ENCODE data around the gene PIR. TPM values are rescaled to one million over a fixed set of nuclear protein-coding genes. Genes with fewer than 3 reads are reported as not detected.

Gene PIR
- total RNA-seq, 2 donors from 2014 or later = 3.9 to 5.3 TPM

GRCh38 chrX:15465347-15465746, 27.8 kb downstream of the PIR start:
- intact Hi-C loops (cut with DNase I) = loop anchor here (10.0 kb wide), 1 partner anchor 111 kb away; no protein-coding TSS in a partner anchor
- Histone ChIP-seq H3K36me3 (replicated peaks in 1 of 2; ENCODE audit: insufficient read depth in 1 of 2, low read depth in 2 of 2) (no peaks in the 10 kb centered on the region), H3K27ac (no peak overlapping the region), H3K9me3 (no peaks in the 10 kb centered on the region), H3K4me3 (no peak overlapping the region), H3K4me1 (no peaks in the 10 kb centered on the region), H3K27me3 (no peaks in the 10 kb centered on the region)
- no peak for DNase-seq
- TF ChIP-seq POLR2A (IDR thresholded peaks at IDR 0.05) (no peak), CTCF (IDR thresholded peaks at IDR 0.05) (no peak)
- 22 to 27% methylated on average over 4 of the region's 4 CpGs for WGBS, 2 donors
- no peak for ATAC-seq

GRCh38 chrX:15464704-15465103, 28.4 kb downstream of the PIR start:
- intact Hi-C loops (cut with DNase I) = loop anchor here (10.0 kb wide), 1 partner anchor 110 kb away; no protein-coding TSS in a partner anchor
- TF ChIP-seq CTCF (IDR thresholded peaks at IDR 0.05) = no peak
- no peak for TF ChIP-seq POLR2A (IDR thresholded peaks at IDR 0.05)
- DNase-seq (no peak), ATAC-seq (no peak)
- H3K4me3 ChIP-seq = no peak overlapping the region
- no peaks in the 10 kb centered on the region for H3K36me3 ChIP-seq (replicated peaks in 1 of 2; ENCODE audit: insufficient read depth in 1 of 2, low read depth in 2 of 2)
- H3K27me3 ChIP-seq = no peaks in the 10 kb centered on the region
- H3K4me1 ChIP-seq = no peaks in the 10 kb centered on the region
- H3K9me3 ChIP-seq = no peaks in the 10 kb centered on the region
- no peak overlapping the region for H3K27ac ChIP-seq

GRCh38 chrX:15451913-15452312, 41.2 kb downstream of the PIR start:
- intact Hi-C loops (cut with DNase I) = no loop called here
- H3K4me3 ChIP-seq = no peak overlapping the region
- TF ChIP-seq POLR2A (IDR thresholded peaks at IDR 0.05) = no peak
- no peak for TF ChIP-seq CTCF (IDR thresholded peaks at IDR 0.05)
- ATAC-seq = no peak
- H3K9me3 ChIP-seq = no peaks in the 10 kb centered on the region
- H3K4me1 ChIP-seq = no peaks in the 10 kb centered on the region
- peak in 1 of 4 donors; percentile 2 for DNase-seq
- WGBS, 2 donors = 50 to 60% methylated on average over 1 of the region's 1 CpG
- no peak overlapping the region for H3K27ac ChIP-seq
- H3K36me3 ChIP-seq (replicated peaks in 1 of 2; ENCODE audit: insufficient read depth in 1 of 2, low read depth in 2 of 2) = no peaks in the 10 kb centered on the region
- no peaks in the 10 kb centered on the region for H3K27me3 ChIP-seq

GRCh38 chrX:15448010-15448639, 45.0 kb downstream of the PIR start:
- ATAC-seq (no peak), DNase-seq (no peak)
- 66 to 79% methylated on average over 2 to 5 of the region's 5 CpGs for WGBS, 2 donors
- Histone ChIP-seq H3K4me3 (no peak overlapping the region), H3K27me3 (no peaks in the 10 kb centered on the region), H3K4me1 (no peaks in the 10 kb centered on the region), H3K9me3 (no peaks in the 10 kb centered on the region), H3K36me3 (replicated peaks in 1 of 2; ENCODE audit: insufficient read depth in 1 of 2, low read depth in 2 of 2) (no peaks in the 10 kb centered on the region), H3K27ac (no peak overlapping the region)
- intact Hi-C loops (cut with DNase I) = no loop called here
- no peak for TF ChIP-seq POLR2A (IDR thresholded peaks at IDR 0.05)
- no peak for TF ChIP-seq CTCF (IDR thresholded peaks at IDR 0.05)

DNA sequence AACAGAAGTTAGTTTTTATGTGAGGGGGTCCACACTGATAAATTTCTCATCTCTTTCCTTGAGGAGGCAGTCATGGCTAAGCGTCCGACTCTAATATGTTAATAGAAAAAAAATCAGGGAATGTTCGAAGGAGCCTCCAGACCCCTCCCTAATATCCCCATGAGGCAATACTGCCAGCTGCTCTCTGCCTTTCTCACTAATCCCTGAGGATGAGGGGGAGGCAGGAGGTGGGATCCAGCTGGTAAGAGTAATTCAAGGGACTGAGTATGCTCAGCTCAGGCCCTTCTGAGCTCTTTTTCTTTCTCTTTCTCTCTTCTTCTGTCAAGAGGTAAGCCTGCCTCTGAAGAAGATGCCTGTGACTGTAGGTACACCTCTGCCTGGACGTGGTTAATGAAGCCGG, 51.7 kb downstream of the PIR start:
- DNase-seq (no peak), ATAC-seq (no peak)
- H3K27ac ChIP-seq = no peak overlapping the region
- no peaks in the 10 kb centered on the region for H3K4me1 ChIP-seq
- no peak overlapping the region for H3K4me3 ChIP-seq
- H3K9me3 ChIP-seq = no peaks in the 10 kb centered on the region
- TF ChIP-seq POLR2A (IDR thresholded peaks at IDR 0.05) (no peak), CTCF (IDR thresholded peaks at IDR 0.05) (no peak)
- intact Hi-C loops (cut with DNase I) = no loop called here
- no peaks in the 10 kb centered on the region for H3K27me3 ChIP-seq
- WGBS, 2 donors = 82 to 87% methylated on average over 5 of the region's 5 CpGs
- H3K36me3 ChIP-seq (replicated peaks in 1 of 2; ENCODE audit: insufficient read depth in 1 of 2, low read depth in 2 of 2) = no peaks in the 10 kb centered on the region
